ENCODE data around the gene COL17A1. TPM values are rescaled to one million over a fixed set of nuclear protein-coding genes. Genes with fewer than 3 reads are reported as not detected.

The COL17A1 gene
- total RNA-seq, 1 experiment from 2014 or later = 514 TPM

- ChIA-PET POLR2A (interaction anchor here (0.9 to 1.2 kb wide), 6 partner anchors 10 to 116 kb away, joined by 3 to 4 read pairs (median 3); no protein-coding TSS in a partner anchor), CTCF (interaction anchor here (0.7 to 1.3 kb wide), 5 partner anchors 13 to 120 kb away, joined by 3 to 6 read pairs (median 4); no protein-coding TSS in a partner anchor)
- no peaks in the 10 kb centered on the region for H3K9me3 Mint-ChIP-seq (ENCODE audit: unreplicated experiment)
- H3K27ac Mint-ChIP-seq (ENCODE audit: low read depth, unreplicated experiment) = no peak overlapping the region
- no TSS peak for BruUV-seq (replicated peaks)
- H3K4me1 Mint-ChIP-seq (ENCODE audit: insufficient read depth, unreplicated experiment) = peaks cover 6% of the 10 kb centered on the region
- no peak for TF ChIP-seq CTCF (IDR thresholded peaks at IDR 0.05; ENCODE audit: unreplicated experiment)
- H3K36me3 Mint-ChIP-seq (ENCODE audit: insufficient read depth, unreplicated experiment) = peaks cover 80% of the 10 kb centered on the region
- H3K4me3 Mint-ChIP-seq (ENCODE audit: unreplicated experiment) = no peak overlapping the region
- no peak for DNase-seq (ENCODE audit: unreplicated experiment)
- H3K27me3 Mint-ChIP-seq (ENCODE audit: insufficient read depth, unreplicated experiment) = no peaks in the 10 kb centered on the region
- intact Hi-C loops (cut with micrococcal nuclease) = no loop called here
Observed at GRCh38 chr10:104005172-104005863, 80.4 kb downstream of the COL17A1 start.

GRCh38 chr10:104002911-104003310 is 82.8 kb downstream of the COL17A1 start:
- Mint-ChIP-seq H3K27ac (ENCODE audit: low read depth, unreplicated experiment) (no peak overlapping the region), H3K4me1 (ENCODE audit: insufficient read depth, unreplicated experiment) (peaks cover 6% of the 10 kb centered on the region), H3K4me3 (ENCODE audit: unreplicated experiment) (no peak overlapping the region), H3K36me3 (ENCODE audit: insufficient read depth, unreplicated experiment) (peaks cover 86% of the 10 kb centered on the region), H3K27me3 (ENCODE audit: insufficient read depth, unreplicated experiment) (no peaks in the 10 kb centered on the region), H3K9me3 (ENCODE audit: unreplicated experiment) (no peaks in the 10 kb centered on the region)
- ChIA-PET CTCF (no interaction called here), POLR2A (interaction anchor here (0.9 kb wide), 1 partner anchor 14 kb away, joined by 4 read pairs; no protein-coding TSS in a partner anchor)
- TF ChIP-seq CTCF (IDR thresholded peaks at IDR 0.05; ENCODE audit: unreplicated experiment) = no peak
- TSS peak; percentile 80 for BruUV-seq (replicated peaks)
- intact Hi-C loops (cut with micrococcal nuclease) = no loop called here
- DNase-seq (ENCODE audit: unreplicated experiment) = no peak

GRCh38 chr10:103998805-103999204 is 86.9 kb downstream of the COL17A1 start:
- CTCF ChIA-PET = no interaction called here

More at GRCh38 chr10:103998805-103999204, 86.9 kb downstream of the COL17A1 start:
- TF ChIP-seq CTCF (IDR thresholded peaks at IDR 0.05; ENCODE audit: unreplicated experiment) = no peak
- Mint-ChIP-seq H3K9me3 (ENCODE audit: unreplicated experiment) (no peaks in the 10 kb centered on the region), H3K27ac (ENCODE audit: low read depth, unreplicated experiment) (no peak overlapping the region), H3K4me1 (ENCODE audit: insufficient read depth, unreplicated experiment) (no peaks in the 10 kb centered on the region), H3K4me3 (ENCODE audit: unreplicated experiment) (no peak overlapping the region), H3K27me3 (ENCODE audit: insufficient read depth, unreplicated experiment) (no peaks in the 10 kb centered on the region), H3K36me3 (ENCODE audit: insufficient read depth, unreplicated experiment) (peaks cover 80% of the 10 kb centered on the region)
- intact Hi-C loops (cut with micrococcal nuclease) = no loop called here
- no peak for DNase-seq (ENCODE audit: unreplicated experiment)
- BruUV-seq (replicated peaks) = no TSS peak
- POLR2A ChIA-PET = interaction anchor here (0.6 to 2.7 kb wide), 6 partner anchors 19 to 810 kb away, joined by 3 to 15 read pairs (median 4); no protein-coding TSS in a partner anchor
